Prostate gland (tissue), 2 donors: ENCODE results near the gene TMSB4X.

Source experiments
- CTCF ChIP-seq, 4 experiments: fragments of 200-600 bp in 2 of 4; fragments of 450-650 bp in 2 of 4; sonication (generic) in 2 of 4; IDR thresholded peaks; 1 replicate in 3 of 4; 2 replicates in 1 of 4; pipeline ENCODE4 v1.5.1; 2016 to 2019; ENCODE audit warnings: antibody characterized with exemption in 4 of 4, mild to moderate bottlenecking in 2 of 4, moderate library complexity in 2 of 4
- POLR2A ChIP-seq: fragments of 450-650 bp; IDR thresholded peaks from one replicate; pipeline ENCODE4 v1.6.1; 2016; ENCODE audit warnings: antibody characterized with exemption, mild to moderate bottlenecking

GRCh38 chrX:12993826-12994225, 18.9 kb downstream of the TMSB4X start:
- no peak for TF ChIP-seq POLR2A
- no peak for TF ChIP-seq CTCF (IDR thresholded peaks at IDR 0.05)
